DMS 273 (cell line): ENCODE measurements around the gene PPP1R14B.
A peak's percentile ranks its signal among the peaks of the same experiment; 100 is the strongest.

Source experiments
- DNase-seq: peaks from one replicate; lab custom pipeline; 2025; ENCODE audit not compliant: unreplicated experiment; lab: John Stamatoyannopoulos, UW

The PPP1R14B gene

GRCh38 chr11:64232182-64232966, 14.4 kb downstream of the PPP1R14B start:
- no peak for DNase-seq

DNA sequence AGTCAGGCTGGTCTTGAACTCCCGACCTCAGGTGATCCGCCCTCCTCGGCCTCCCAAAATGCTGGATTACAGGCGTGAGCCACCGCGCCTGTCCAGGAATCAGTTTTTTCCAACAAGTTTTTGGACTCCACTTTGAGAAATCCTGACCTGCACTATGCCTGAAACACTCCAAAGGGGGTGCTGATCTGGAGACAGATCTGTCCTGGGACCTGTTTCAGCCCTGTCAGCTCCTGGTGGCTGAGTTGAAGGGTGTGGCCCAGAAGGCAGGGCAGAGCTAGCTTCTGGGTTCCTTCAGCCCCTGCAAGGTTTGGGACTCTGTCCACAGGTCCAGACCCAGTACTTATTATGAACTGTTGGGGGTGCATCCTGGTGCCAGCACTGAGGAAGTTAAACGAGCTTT, 15.2 kb downstream of the PPP1R14B start:
- no peak for DNase-seq

DNA sequence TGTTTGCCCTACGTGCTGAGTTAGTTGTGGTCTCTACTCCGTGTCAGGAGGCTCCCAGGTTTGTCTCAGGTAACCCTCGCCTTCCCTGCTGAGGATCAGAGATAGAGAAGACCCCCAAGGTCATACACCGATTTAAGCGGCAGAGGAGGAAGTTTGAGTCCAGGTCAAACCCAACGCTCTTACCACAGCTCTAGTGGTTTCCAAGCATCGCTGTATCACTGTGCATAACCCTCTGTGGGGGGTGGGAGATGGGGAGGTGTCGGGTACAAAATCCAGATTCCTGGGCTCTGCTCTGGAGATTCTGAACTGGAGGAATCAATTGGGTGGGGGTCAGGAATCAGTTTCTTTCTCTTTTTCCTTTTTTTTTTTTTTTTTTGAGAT, 15.8 kb downstream of the PPP1R14B start:
- DNase-seq = no peak

DNA sequence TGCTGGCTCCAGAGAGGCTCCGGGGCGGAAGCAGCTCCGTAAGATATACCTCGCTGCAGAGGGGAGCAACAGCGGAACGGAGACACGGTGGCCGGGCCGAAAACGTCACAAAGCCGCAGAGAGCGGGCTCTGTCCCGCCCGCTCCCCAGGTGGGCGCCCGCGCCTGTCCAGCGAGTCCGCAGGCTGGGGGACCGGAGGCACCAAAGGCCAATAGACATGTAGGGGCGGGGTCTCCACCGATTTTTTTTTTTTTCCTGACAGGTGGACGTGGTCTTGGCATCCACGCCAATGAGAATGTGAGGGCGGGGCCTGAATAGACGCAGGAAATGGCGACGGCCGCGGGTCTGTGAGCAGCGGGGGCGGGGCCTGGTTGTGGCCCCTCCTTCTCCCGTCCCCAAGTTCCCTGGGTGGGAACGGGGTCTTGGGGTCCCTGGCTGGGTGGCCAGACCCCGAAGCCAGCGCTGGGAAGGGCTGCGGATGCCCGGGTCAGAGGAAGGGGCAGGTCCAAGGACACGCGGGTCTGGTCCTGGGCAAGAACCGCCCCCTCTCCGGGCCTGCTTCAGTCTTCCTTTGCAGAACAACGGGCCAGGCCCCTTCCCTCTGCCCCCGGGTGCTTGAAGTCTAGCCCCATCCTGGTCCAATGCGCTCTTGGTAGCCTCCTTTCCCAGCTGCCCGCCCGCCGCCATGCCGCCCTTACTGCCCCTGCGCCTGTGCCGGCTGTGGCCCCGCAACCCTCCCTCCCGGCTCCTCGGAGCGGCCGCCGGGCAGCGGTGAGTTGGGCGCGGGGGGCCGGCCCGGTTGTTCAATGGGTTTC, 16.4 kb downstream of the PPP1R14B start, which contains the start of gene DNAJC4:
TSS of gene DNAJC4 (plus strand) at position 378 of the 814 bp plus-strand sequence. CDS start at position 685, 307 bp downstream.
- peak; percentile 93 for DNase-seq

DNA sequence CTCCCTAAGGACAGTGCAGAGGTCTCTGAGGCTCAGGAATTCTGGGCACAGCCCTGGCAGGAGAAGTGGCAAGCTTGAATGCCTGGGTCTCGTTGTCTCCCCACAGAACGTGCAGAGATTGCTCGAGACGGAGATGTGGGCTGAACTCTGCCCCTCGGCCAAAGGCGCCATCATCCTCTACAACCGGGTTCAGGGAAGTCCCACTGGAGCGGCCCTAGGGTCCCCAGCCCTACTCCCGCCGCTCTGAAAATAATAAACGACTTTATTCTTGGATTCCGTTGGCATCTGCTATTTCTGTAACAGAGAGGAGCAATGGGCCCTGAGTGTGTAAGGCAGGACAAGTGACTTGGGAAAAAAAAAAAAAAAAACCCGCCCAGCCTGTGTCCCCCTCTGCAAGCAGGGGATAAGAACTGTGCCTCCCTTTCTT, 17.0 kb downstream of the PPP1R14B start:
- DNase-seq = no peak

GRCh38 chr11:64229090-64229743, 17.5 kb downstream of the PPP1R14B start:
- DNase-seq = no peak

GRCh38 chr11:64227405-64227956, 19.3 kb downstream of the PPP1R14B start:
- DNase-seq = peak; percentile 43

GRCh38 chr11:64226507-64227051, 20.2 kb downstream of the PPP1R14B start:
- peak; percentile 61 for DNase-seq

- DNase-seq = peak; percentile 89
Measured at GRCh38 chr11:64225608-64226506, 20.9 kb downstream of the PPP1R14B start, which contains the start of the genes NUDT22 and TRPT1. Gene NUDT22 (plus strand): TSS chr11:64226274. CDS start chr11:64226653, 379 bp downstream. Gene TRPT1 (minus strand): TSS chr11:64226186. CDS start chr11:64225860, 326 bp downstream.

DNA sequence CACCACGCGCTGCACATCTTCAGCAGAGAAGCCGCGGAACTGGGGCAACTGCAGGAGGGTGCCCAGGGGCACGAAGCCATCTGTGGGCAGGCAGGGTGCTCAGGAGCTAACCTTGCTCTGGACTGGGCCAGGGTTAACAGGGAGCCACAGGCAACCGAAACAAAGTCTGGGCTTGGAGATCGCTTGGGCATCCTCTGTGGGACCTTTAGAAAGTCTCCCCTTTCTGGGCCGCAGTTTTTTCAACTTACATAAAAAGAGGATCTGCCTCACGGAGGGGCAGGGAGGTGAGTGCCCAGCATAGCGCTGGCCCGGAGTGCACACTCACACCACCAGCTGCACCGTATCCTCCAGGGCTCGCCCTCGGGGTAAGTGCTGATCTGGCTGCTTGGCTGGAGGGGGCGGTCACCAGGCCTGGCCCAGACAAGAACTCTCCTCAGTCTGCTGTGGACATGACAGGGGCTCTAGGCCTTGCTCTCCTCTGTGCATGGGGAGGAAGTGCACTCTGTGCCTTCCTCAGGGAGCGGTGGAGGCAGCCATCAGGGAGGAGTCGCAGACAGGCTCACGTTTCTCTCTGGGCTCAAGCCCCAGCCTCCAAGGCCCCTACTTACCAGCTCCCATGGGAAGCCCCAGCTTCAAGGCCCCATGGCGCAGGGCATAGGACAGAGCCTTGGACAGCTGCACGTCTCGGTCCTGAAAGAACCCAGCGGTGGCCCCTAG, 21.7 kb downstream of the PPP1R14B start:
- DNase-seq = no peak

- no peak for DNase-seq
Measured at GRCh38 chr11:64224151-64224890, 22.4 kb downstream of the PPP1R14B start.

- peak; percentile 52 for DNase-seq
Measured at GRCh38 chr11:64223001-64223651, 23.6 kb downstream of the PPP1R14B start.

DNA sequence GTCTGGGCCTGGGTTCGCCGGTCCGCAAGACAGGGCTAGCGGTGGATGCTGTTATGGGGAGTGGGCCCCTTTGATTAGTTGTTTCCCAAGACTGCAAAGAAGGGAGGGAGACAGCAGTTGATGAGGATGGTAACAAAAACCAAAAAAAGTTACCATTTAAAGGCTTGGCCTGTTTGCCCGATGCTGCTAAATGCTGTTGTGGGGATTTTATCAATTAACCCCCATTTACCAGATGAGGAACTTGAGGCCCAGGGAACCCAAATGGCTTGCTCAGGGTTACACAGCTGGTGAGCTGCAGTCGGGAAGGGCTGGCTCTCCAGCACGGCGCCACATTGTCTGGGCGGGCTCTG, 24.1 kb downstream of the PPP1R14B start:
- peak; percentile 77 for DNase-seq

GRCh38 chr11:64220798-64221197, 25.9 kb downstream of the PPP1R14B start:
- no peak for DNase-seq

DNA sequence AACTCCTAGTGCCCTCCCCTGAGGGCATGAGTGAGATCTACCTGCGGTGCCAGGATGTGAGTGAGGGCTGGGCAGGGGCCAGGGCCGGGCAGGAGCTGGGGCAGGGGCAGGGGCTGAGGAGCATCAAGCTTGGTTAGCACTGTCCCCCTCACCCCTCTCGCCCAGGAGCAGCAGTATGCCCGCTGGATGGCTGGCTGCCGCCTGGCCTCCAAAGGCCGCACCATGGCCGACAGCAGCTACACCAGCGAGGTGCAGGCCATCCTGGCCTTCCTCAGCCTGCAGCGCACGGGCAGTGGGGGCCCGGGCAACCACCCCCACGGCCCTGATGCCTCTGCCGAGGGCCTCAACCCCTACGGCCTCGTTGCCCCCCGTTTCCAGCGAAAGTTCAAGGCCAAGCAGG, 26.5 kb downstream of the PPP1R14B start:
- DNase-seq = no peak

GRCh38 chr11:64219755-64220154, 27.0 kb downstream of the PPP1R14B start:
- DNase-seq = no peak

DNA sequence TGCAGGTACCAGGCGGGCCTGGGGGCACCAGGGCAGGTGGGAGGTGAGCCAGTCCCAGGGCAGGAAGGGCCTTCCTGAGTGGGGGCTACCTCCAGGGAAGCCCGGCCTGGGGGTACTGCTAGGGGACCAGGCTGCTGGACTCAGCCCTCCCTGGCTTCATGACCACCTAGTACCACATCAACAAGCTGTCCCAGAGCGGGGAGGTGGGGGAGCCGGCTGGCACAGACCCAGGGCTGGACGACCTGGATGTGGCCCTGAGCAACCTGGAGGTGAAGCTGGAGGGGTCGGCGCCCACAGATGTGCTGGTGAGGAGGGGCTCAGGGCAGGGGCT, 27.4 kb downstream of the PPP1R14B start:
- DNase-seq = no peak
